ENCODE measurements around the gene WNT9B.

WNT9B gene

GRCh38 chr17:46809110-46809571 lies 42.2 kb upstream of the WNT9B start:
- no peaks in the 10 kb centered on the region for H3K79me2 ChIP-seq (ENCODE audit: insufficient read depth, low read depth)
- H3K4me1 ChIP-seq (ENCODE audit: low read depth, poor library complexity, severe bottlenecking): no peaks in the 10 kb centered on the region
- no peak overlapping the region for H3K27ac ChIP-seq

GRCh38 chr17:46810837-46811236 lies 40.5 kb upstream of the WNT9B start:
- no peak overlapping the region for H3K9ac ChIP-seq
- no peak overlapping the region for H3K4me3 ChIP-seq (IDR thresholded peaks at IDR 0.05; ENCODE audit: insufficient read depth, low read depth, low read length)
- TF ChIP-seq CTCF (conservative IDR thresholded peaks at IDR 0.05; ENCODE audit: low read depth, low read length): no peak
- H3K79me2 ChIP-seq (ENCODE audit: insufficient read depth, low read depth): no peaks in the 10 kb centered on the region
- no peaks in the 10 kb centered on the region for H4K20me1 ChIP-seq (ENCODE audit: insufficient read depth)
- H3K27me3 ChIP-seq (ENCODE audit: insufficient read depth, low read depth): no peaks in the 10 kb centered on the region
- H3K4me1 ChIP-seq (ENCODE audit: low read depth, poor library complexity, severe bottlenecking): no peaks in the 10 kb centered on the region
- no peak overlapping the region for H3K27ac ChIP-seq
- no peak overlapping the region for H2AFZ ChIP-seq (ENCODE audit: low read depth)
- no peaks in the 10 kb centered on the region for H3K36me3 ChIP-seq (ENCODE audit: insufficient read depth)
- no peak overlapping the region for H3K4me2 ChIP-seq

More at GRCh38 chr17:46809110-46809571, 42.2 kb upstream of the WNT9B start:
- no peak for TF ChIP-seq CTCF (conservative IDR thresholded peaks at IDR 0.05; ENCODE audit: low read depth, low read length)
- Histone ChIP-seq H3K9ac (no peak overlapping the region), H4K20me1 (ENCODE audit: insufficient read depth) (no peaks in the 10 kb centered on the region), H2AFZ (ENCODE audit: low read depth) (no peak overlapping the region), H3K27me3 (ENCODE audit: insufficient read depth, low read depth) (no peaks in the 10 kb centered on the region), H3K4me2 (no peak overlapping the region), H3K36me3 (ENCODE audit: insufficient read depth) (no peaks in the 10 kb centered on the region), H3K4me3 (IDR thresholded peaks at IDR 0.05; ENCODE audit: insufficient read depth, low read depth, low read length) (no peak overlapping the region)

GRCh38 chr17:46811978-46812583 lies 39.3 kb upstream of the WNT9B start:
- H3K4me2 ChIP-seq: no peak overlapping the region
- no peak overlapping the region for H3K27ac ChIP-seq

GRCh38 chr17:46812624-46813318 lies 38.6 kb upstream of the WNT9B start:
- no peak overlapping the region for H3K9ac ChIP-seq
- no peaks in the 10 kb centered on the region for H3K79me2 ChIP-seq (ENCODE audit: insufficient read depth, low read depth)
- H3K36me3 ChIP-seq (ENCODE audit: insufficient read depth): no peaks in the 10 kb centered on the region
- H3K4me3 ChIP-seq (IDR thresholded peaks at IDR 0.05; ENCODE audit: insufficient read depth, low read depth, low read length): no peak overlapping the region
- H3K4me1 ChIP-seq (ENCODE audit: low read depth, poor library complexity, severe bottlenecking): no peaks in the 10 kb centered on the region
- no peak for TF ChIP-seq CTCF (conservative IDR thresholded peaks at IDR 0.05; ENCODE audit: low read depth, low read length)
- H4K20me1 ChIP-seq (ENCODE audit: insufficient read depth): no peaks in the 10 kb centered on the region
- H2AFZ ChIP-seq (ENCODE audit: low read depth): no peak overlapping the region
- no peak overlapping the region for H3K4me2 ChIP-seq
- H3K27ac ChIP-seq: no peak overlapping the region
- H3K27me3 ChIP-seq (ENCODE audit: insufficient read depth, low read depth): peaks cover 8% of the 10 kb centered on the region; the same call in 1 of the 2 replicates

More at GRCh38 chr17:46811978-46812583, 39.3 kb upstream of the WNT9B start:
- peaks cover under 1% of the 10 kb centered on the region; the same call in 1 of the 2 replicates for H3K27me3 ChIP-seq (ENCODE audit: insufficient read depth, low read depth)
- no peak overlapping the region for H2AFZ ChIP-seq (ENCODE audit: low read depth)
- no peaks in the 10 kb centered on the region for H4K20me1 ChIP-seq (ENCODE audit: insufficient read depth)
- TF ChIP-seq CTCF (conservative IDR thresholded peaks at IDR 0.05; ENCODE audit: low read depth, low read length): no peak
- no peaks in the 10 kb centered on the region for H3K4me1 ChIP-seq (ENCODE audit: low read depth, poor library complexity, severe bottlenecking)
- no peaks in the 10 kb centered on the region for H3K36me3 ChIP-seq (ENCODE audit: insufficient read depth)
- no peak overlapping the region for H3K4me3 ChIP-seq (IDR thresholded peaks at IDR 0.05; ENCODE audit: insufficient read depth, low read depth, low read length)
- no peaks in the 10 kb centered on the region for H3K79me2 ChIP-seq (ENCODE audit: insufficient read depth, low read depth)
- H3K9ac ChIP-seq: no peak overlapping the region
